Measurements from ENCODE around the gene ADCY10. TPM values are rescaled to one million over a fixed set of nuclear protein-coding genes. Genes with fewer than 3 reads are reported as not detected.

ADCY10 gene
- total and polyA plus RNA-seq, 2 of the 8 experiments (the other 6 are each of a cell fraction or from before 2014, with no cell fraction given) = 0.02 TPM; not detected in 1

DNA sequence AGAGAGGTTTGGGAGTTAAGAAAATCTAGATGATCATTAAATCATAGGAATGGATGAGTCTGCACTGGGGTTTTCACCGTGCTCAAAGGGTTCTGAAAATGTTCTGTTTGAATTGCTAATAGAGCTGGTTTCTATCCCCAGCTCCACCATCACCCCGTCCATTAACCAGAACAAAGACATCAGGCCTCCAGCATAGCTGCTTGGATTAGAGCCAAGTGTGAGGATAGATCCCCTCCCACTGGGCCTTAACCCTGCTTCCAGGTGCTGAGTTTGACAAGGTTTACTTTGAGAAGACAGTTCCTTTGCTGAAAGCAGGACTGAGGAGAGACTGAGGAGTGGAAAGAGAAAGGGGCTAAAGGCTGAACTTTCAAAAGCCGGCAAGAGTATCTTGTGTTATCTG lies 143.8 kb downstream of the ADCY10 start:
- 98% methylated on average over 3 of the region's 3 CpGs; no CpG with 5 or more reads in 1 of the 2 experiments for WGBS, 2 experiments (ENCODE audit: extremely low coverage in 1 of 2, insufficient coverage in 1 of 2, insufficient read length in 1 of 2, insufficient replicate concordance in 2 of 2, low coverage in 1 of 2, low lambda C conversion rate in 2 of 2, missing lambda C conversion rate in 1 of 2)
- peaks cover 5 to 59% (median 27%) of the 10 kb centered on the region in 4 experiments; a peak in 7 of 8 replicates for H3K36me3 ChIP-seq (ENCODE audit: control insufficient read depth in 2 of 4, insufficient read depth in 4 of 4, low read length in 3 of 4)
- POLR2A ChIA-PET (ENCODE audit: partially characterized antibody) = no interaction called here
- TF ChIP-seq NRF1 (IDR thresholded peaks at IDR 0.05; ENCODE audit: low read depth, low read length) = no peak
- no peak for TF ChIP-seq CBX5 (IDR thresholded peaks at IDR 0.05; ENCODE audit: low read depth, low read length)
- no peak for TF ChIP-seq RAD21 (IDR thresholded peaks at IDR 0.05 in 1 of 2, conservative IDR thresholded peaks at IDR 0.05 in 1 of 2; ENCODE audit: low read depth in 2 of 2, low read length in 2 of 2)
- TF ChIP-seq NANOG (IDR thresholded peaks at IDR 0.05; ENCODE audit: insufficient read depth, low read depth, low read length, poor library complexity, severe bottlenecking) = peak; percentile 84
- TF ChIP-seq SRF (IDR thresholded peaks at IDR 0.05; ENCODE audit: low read depth, low read length) = no peak
- TF ChIP-seq BCL11A (IDR thresholded peaks at IDR 0.05; ENCODE audit: low read depth in 2 of 2, low read length in 2 of 2) = no peak
- no peak for TF ChIP-seq RXRA (IDR thresholded peaks at IDR 0.05; ENCODE audit: insufficient read depth, low read depth, low read length)
- TF ChIP-seq MAFK (IDR thresholded peaks at IDR 0.05; ENCODE audit: low read depth, low read length) = no peak
- TF ChIP-seq, protein P1, sequence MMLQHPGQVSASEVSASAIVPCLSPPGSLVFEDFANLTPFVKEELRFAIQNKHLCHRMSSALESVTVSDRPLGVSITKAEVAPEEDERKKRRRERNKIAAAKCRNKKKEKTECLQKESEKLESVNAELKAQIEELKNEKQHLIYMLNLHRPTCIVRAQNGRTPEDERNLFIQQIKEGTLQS (IDR thresholded peaks at IDR 0.05; ENCODE audit: insufficient read depth, low read depth, low read length) = no peak
- TF ChIP-seq CBX8 (IDR thresholded peaks at IDR 0.05; ENCODE audit: borderline replicate concordance, low read depth, low read length) = no peak
- no peak for TF ChIP-seq YY1 (IDR thresholded peaks at IDR 0.05; ENCODE audit: low read depth, low read length)
- TF ChIP-seq POLR2AphosphoS5 (IDR thresholded peaks at IDR 0.05; ENCODE audit: low read depth, low read length) = peak; percentile 86
- TF ChIP-seq POU5F1 (IDR thresholded peaks at IDR 0.05; ENCODE audit: low read depth, low read length) = no peak
- TF ChIP-seq SIX5 (IDR thresholded peaks at IDR 0.05; ENCODE audit: low read depth, low read length) = no peak

More for the DNA sequence above, 143.8 kb downstream of the ADCY10 start:
- no peak overlapping the region for H3K4ac ChIP-seq (replicated peaks; ENCODE audit: insufficient read length, low read depth, low read length)
- no peak overlapping the region for H3K23ac ChIP-seq (ENCODE audit: insufficient read length)
- no peak overlapping the region for H4K5ac ChIP-seq (ENCODE audit: insufficient read length, low read depth, low read length)
- H3K4me1 ChIP-seq (replicated peaks in 1 of 4; ENCODE audit: control insufficient read depth in 3 of 4, insufficient read depth in 4 of 4, low read length in 3 of 4) = no peaks in the 10 kb centered on the region
- H3K79me1 ChIP-seq (ENCODE audit: low read depth, low read length) = no peaks in the 10 kb centered on the region
- H3K9ac ChIP-seq (replicated peaks in 1 of 4; ENCODE audit: extremely low read depth in 1 of 4, low read depth in 3 of 4, low read length in 3 of 4) = no peak overlapping the region
- peak in 1 of 2 experiments; percentile 3 for DNase-seq (ENCODE audit: low read depth in 1 of 2, low spot score in 2 of 2)
- H3K14ac ChIP-seq (ENCODE audit: insufficient read length) = no peak overlapping the region
- H2BK120ac ChIP-seq (replicated peaks; ENCODE audit: low read depth, low read length) = no peak overlapping the region
- no peaks in the 10 kb centered on the region for H3K79me2 ChIP-seq (ENCODE audit: control insufficient read depth in 1 of 2, insufficient read depth in 2 of 2, low read length in 2 of 2)
- H4K8ac ChIP-seq (ENCODE audit: extremely low read depth, insufficient read depth, low read length) = no peak overlapping the region
- no peak overlapping the region for H2AK5ac ChIP-seq (ENCODE audit: low read depth, low read length)
- no peaks in the 10 kb centered on the region for H3K9me3 ChIP-seq (ENCODE audit: insufficient read depth in 2 of 2, low read depth in 1 of 2, low read length in 1 of 2)
- no peak overlapping the region for H4K91ac ChIP-seq (replicated peaks; ENCODE audit: insufficient read length, low read length)
- no peak overlapping the region for H3K4me3 ChIP-seq (ENCODE audit: extremely low read depth in 1 of 4, insufficient read depth in 2 of 4, low read depth in 3 of 4, low read length in 4 of 4)
- H3K27ac ChIP-seq (ENCODE audit: low read depth, low read length) = no peak overlapping the region
- CTCF ChIA-PET (ENCODE audit: partially characterized antibody) = interaction anchor here (0.7 to 2.5 kb wide), 4 partner anchors 18 to 82 kb away, joined by 3 to 9 read pairs (median 4); no protein-coding TSS in a partner anchor
- H3K4me2 ChIP-seq (ENCODE audit: insufficient read depth in 1 of 2, low read depth in 2 of 2, low read length in 2 of 2) = no peak overlapping the region
- H3K18ac ChIP-seq (ENCODE audit: extremely low read depth, low read length) = no peak overlapping the region
- H3K27me3 ChIP-seq (replicated peaks in 1 of 4; ENCODE audit: control insufficient read depth in 3 of 4, extremely low read depth in 1 of 4, insufficient read depth in 3 of 4, low read length in 3 of 4) = peaks cover 0 to 3% (median 2%) of the 10 kb centered on the region in 4 experiments; a peak in 6 of 7 replicates
- H3K56ac ChIP-seq (replicated peaks; ENCODE audit: insufficient read length, low read depth, low read length) = no peak overlapping the region
- no peak overlapping the region for H2AFZ ChIP-seq (ENCODE audit: low read length)
- no peak overlapping the region for H2BK20ac ChIP-seq (ENCODE audit: low read length)
- no peak overlapping the region for H2BK15ac ChIP-seq (ENCODE audit: low read length)
- FAIRE-seq = no peak
- no peaks in the 10 kb centered on the region for H3K23me2 ChIP-seq (ENCODE audit: low read depth, low read length)
- H4K20me1 ChIP-seq (replicated peaks in 1 of 2; ENCODE audit: control insufficient read depth in 1 of 2, insufficient read depth in 2 of 2, low read length in 2 of 2) = peaks cover 3 to 13% of the 10 kb centered on the region in 2 experiments
- H2BK5ac ChIP-seq (ENCODE audit: low read depth, low read length) = no peak overlapping the region
- H2BK12ac ChIP-seq (ENCODE audit: low read depth, low read length) = no peak overlapping the region
